Urothelium cell line (cell line): ENCODE results near the gene VIM.
"Not testable (repeated sequence)": the region's sequence is repeated elsewhere in the genome, so short reads cannot be mapped to it uniquely, and the experiment has no call there.

ENCODE experiments used
- DNase-seq: peaks from one replicate; pipeline ENCODE4 v3.0.0; 2011; ENCODE audit warnings: low spot score, mixed read lengths
- FAIRE-seq: peaks from 2 replicates; lab custom pipeline; 2011; peaks lifted over from hg19 to GRCh38; lab: Jason Lieb, UNC

The VIM gene

DNA sequence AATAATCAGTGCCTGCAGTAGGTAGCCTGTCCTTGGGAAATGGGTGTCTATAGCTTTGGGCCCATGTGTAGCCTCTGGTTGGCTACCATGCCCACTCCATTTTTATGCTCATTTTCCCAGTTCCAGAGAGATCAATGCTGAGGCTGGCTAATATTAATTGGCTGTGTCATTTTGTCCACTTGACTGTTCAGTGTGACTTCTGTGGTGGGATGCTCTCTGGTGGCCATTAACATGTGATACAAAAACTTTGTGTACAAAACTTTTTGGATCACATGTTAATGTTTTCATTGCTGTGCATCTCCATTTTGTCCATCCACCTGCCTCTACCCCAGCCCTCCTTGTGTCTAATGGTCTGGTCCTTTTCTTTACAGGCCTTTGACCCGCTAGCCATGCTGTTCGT, 22.7 kb downstream of the VIM start:
- FAIRE-seq = no peak
- DNase-seq = no peak

DNA sequence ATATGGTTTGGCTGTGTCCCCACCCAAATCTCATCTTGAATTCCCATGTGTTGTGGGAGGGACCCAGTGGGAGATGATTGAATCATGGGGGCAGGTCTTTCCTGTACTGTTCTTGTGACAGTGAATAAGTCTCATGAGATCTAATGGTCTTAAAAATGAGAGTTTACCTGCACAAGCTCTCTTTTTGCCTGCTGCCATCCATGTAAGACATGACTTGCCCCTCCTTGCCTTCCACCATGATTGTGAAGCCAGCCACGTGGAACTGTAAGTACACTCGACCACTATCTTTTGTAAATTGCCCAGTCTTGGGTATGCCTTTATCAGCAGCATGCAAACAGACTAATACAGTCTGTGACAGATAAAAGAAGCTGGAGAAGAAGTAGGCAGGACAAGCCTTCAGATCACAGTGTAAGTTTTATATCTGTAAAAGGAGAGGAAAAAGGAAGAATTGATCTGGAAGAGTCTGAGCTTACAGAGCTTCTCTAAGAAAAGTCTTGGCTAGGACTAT, 26.6 kb downstream of the VIM start:
- FAIRE-seq, DNase-seq: not testable (repeated sequence)

DNA sequence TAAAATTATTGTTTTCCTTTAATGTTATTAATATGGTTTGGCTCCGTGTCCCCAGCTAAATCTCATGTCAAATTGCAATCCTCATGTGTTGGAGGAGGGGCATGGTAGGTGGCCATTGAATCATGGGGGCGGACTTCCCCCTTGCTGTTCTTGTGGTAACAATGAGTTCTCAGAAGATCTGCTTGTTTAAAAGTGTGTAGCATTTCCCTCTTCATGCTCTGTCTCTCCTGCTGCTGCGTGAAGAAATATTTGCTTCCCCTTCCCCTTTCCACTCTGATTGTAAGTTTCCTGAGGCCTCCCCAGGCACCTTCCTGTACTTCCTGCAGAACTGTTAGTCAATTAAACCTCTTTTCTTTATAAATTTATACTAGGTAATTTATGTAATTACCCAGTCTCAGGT, 27.5 kb downstream of the VIM start:
- DNase-seq (no peak), FAIRE-seq (no peak)

DNA sequence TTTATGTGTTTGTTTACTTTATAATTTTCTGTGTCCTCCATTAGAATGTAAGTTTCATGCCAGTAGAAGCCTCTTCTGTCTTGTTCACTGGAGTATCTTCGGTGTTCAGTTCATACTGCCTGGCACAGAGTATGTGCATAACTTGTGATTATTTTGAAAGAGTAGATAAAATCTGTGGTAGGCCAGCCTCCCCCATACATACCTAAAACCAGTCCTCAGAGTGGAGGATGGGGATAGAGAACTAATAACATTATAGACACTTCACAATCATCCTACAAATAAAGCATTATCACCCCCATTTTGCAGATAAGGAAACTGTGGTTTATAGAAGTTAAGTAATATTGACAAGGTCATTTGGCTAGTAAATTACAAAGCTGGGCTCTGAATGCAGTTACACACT, 28.0 kb downstream of the VIM start:
- DNase-seq (no peak), FAIRE-seq (no peak)

DNA sequence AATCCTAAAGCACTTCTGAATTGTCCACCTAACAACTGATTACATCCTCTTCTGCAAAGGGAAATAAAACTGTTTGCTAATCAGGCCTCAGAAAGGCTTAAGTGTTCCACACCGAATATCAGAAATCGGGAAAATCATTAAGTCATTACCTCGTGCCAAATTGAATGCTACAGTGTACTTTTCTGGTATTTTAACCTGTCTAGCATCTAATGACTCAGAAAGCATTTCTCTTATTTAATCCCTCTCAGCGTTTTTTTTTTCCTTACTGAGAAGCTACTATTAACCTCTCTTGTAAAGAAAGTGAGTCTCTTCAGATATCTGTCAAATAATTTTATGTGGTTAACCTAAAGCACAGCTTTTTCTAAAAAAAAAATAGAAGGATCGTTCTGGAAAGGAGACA, 28.6 kb downstream of the VIM start:
- DNase-seq (no peak), FAIRE-seq (no peak)

DNA sequence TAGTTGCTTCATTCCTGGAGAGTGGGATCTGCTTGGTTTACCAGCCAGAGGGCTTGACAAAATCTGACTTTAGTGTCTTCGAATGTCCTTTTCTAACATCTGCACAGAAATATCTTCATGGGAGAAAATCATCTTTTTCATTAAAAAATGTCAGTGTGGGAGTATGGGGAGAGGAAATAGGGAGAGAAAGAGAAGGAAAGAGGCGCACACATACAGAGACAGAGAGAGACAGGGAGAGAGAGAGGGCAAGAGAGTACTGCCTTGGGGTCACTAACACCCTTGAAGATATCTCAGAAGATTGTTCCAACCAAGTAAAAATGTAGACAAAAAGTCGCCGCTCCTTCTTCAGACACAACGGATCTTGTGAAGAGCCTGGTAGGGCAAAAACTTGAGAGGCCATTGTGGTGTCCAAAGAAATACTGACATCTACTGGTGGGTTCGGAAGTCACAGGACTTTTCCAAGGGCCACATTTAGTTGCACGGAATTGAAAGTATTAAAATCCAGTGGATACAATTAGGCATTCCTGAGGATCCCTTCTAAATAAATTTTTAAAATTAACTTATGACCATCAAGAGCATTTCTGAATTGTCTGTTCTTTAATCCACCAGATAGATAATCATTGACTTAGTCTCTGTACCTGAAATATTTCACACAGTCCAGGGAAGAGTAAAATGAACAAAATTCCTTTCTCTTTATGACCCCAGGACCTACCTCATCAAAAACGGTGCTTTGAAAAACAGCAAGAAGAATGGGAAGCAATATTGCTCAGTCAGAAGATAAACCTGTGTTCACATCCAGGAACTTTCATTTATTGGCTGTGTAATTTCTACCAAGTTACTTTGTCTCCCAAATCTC, 29.7 kb downstream of the VIM start:
- DNase-seq = peak; percentile 70

DNA sequence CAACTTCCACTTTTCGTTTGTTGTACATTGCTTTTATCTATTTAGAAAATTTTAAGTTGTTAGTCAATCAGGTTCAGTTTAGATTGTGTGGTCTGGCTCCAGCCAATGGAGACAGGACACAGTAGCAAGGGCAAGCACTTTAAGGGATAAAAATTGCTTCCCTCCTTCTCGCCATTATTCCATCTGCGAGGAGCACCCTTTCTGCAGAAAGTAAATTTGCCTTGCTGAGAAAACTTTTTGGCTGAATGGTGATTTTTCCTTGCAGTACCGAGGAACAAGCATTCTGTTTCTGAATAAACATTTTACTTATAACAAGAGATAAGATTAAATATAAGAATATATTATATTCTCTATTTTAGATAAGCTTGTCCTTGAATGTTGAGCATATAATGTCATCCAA, 34.5 kb downstream of the VIM start:
- no peak for DNase-seq
- no peak for FAIRE-seq

More for the DNA sequence above, 29.7 kb downstream of the VIM start:
- no peak for FAIRE-seq

DNA sequence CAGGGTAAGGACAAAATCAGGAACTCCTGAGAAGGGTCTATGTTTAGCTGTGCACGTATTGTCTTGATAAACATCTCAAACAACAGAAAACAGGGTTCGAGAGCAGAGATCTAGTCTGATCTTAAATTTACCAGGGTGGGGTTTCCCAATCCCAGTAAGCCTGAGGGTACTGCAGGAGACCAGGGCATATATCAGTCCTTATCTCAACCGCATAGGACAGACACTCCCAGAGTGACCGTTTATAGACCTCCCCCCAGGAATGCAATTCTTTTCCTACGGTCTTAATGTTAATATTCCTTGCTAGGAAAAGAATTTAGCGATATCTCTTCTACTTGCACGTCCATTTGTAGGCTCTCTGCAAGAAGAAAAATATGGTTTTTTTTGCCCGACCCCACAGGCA, 35.5 kb downstream of the VIM start:
- DNase-seq = no peak
- no peak for FAIRE-seq

DNA sequence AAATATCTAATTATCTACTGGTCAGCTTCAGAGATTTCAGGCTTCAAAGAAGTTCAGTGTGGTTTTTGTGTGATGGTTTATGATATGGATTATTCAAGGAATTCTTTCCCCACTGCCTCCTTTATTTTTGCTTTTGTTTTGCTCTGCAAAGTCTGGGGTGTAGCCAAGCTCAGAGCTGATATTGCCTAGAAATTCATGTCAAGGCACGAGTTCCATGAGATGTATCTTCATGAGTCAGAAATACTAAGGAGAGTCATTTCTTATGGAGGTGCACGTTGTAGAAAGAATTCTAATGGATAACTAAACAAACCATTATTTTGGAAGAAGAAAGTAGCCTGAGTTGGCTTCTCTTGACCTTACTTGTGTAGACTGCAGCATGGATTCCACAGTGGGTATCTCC, 37.4 kb downstream of the VIM start:
- DNase-seq (no peak), FAIRE-seq (no peak)

DNA sequence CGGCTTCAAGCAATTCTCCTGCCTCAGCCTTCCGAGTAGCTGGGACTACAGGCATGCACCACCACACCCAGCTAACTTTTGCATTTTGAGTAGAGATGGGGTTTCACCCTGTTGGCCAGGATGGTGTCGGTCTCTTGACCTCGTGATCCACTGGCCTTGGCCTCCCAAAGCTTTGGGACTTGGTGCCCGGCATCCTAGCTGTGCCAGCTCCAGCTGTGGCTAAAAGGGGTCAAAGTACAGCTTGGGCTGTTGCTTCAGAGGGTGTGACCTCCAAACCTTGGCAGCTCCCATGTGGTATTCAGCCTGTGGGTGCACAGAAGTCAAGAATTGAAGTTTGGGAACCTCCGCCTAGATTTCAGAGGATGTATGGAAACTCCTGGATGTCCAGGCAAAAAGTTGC, 38.5 kb downstream of the VIM start:
- FAIRE-seq = peak; percentile 50
- DNase-seq = not testable (repeated sequence)

DNA sequence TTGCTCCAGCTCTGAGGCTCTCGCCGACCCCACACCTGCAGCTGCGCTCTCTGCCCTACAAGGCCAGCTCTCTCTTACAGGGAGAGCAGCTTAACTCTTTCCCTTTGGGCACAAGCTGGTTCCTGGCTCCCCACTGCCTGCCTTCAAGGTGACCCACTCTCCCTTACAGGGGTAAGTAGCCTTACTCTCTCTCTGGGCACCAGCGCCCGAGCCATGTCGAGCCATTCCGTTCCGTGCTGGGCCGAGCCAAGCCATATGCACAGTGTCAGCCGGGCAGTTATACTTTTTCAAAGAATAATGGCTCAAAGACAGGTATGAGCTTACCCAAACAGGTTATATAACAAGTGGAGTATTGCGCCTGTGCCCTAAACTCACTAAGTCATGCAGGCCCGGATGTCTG, 44.6 kb downstream of the VIM start:
- FAIRE-seq = no peak
- DNase-seq = no peak

DNA sequence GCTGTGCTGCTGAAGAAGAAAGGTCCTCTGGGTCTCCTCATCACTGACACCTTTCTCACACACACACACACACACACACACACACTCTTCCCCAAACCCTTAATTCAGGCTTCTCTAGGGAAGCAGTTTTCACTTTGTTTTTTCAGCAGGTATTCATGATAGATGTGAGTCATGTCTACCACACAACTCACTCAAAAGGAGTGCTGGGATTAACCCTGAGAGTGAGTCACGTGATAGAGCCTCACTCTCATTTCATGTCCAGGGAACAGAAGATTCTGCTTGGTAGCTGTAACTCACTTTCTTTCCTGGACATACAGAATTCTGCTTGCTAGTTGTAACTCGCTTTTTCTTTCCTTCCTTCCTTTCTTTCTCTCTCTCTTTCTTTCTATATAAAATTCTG, 45.4 kb downstream of the VIM start:
- FAIRE-seq = no peak
- peak; percentile 46 for DNase-seq

DNA sequence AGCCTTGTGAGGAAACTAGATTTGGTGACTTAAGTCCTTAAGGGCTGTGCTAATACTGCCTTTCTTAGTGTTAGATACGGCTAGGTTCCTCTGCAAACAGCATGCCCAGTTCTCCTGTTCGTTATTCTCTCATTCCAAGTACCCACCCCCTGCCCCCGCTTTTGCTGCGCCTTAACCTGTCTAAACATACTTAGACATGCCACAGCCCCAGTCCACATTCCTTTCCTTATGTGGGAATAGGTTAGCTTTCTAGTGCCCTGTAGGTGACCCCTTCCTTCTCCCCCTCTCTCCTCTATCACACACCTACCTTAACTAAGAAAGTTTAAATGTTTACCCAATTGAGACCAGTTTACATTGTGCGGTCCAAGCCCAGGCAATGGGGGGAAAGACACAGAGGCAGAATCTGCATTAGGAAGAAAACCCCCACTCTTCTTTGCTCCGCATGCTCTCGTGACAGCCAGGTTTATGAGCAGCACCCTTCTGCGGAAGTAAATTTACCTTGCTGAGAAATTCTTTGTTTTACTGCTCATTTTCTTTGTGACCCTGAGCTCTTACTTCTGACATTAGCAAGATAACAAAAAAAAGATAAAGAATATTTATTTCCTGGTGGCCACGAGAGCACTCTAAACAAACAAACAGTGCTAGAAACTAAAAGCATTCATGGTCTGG, 48.8 kb downstream of the VIM start:
- FAIRE-seq (no peak), DNase-seq (no peak)

DNA sequence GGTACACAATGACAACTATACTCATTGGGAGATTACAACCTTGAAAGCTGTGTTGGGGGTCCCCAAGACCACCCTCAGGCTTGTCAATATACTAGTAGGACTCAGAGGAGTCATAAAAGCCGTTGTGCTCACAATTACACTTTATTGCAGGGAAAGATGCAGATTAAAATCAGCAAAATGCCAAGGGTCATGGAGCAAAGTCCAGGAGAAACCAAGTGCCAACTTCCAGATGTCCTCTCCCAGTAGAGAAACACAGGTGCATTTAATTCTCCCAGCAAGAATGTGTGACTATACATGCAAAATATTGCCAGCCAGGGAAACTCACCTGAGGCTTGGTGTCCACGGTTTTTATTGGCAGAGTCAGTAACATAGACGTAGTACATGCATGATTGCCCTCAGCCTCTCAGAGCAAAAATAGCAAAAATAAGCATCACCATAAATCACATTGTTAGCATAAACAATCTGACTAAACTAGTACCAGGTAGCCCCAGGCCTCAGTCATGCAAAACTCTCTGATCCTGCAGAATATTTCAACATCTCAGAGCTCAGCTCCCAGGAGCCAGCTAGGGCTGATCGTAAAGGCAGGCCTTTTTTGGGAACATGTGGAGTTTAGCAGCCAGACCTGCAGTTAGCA, 50.7 kb downstream of the VIM start:
- DNase-seq (no peak), FAIRE-seq (no peak)

DNA sequence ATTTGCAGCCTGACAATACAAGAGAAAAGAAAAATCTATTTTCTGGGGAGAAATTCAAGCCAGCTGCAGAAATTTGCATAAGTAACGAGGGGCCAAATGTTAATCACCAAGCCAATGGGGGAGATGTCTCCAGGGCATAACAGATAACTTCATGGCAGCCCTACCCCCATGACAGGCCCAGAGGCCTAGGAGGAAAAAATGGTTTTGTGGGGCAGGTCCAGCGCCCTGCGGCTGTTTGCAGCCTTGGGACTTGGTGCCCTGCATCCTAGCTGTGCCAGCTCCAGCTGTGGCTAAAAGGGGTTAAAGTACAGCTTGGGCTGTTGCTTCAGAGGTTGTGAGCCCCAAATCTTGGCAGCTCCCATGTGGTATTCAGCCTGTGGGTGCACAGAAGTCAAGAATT, 54.3 kb downstream of the VIM start:
- DNase-seq (no peak), FAIRE-seq (no peak)

DNA sequence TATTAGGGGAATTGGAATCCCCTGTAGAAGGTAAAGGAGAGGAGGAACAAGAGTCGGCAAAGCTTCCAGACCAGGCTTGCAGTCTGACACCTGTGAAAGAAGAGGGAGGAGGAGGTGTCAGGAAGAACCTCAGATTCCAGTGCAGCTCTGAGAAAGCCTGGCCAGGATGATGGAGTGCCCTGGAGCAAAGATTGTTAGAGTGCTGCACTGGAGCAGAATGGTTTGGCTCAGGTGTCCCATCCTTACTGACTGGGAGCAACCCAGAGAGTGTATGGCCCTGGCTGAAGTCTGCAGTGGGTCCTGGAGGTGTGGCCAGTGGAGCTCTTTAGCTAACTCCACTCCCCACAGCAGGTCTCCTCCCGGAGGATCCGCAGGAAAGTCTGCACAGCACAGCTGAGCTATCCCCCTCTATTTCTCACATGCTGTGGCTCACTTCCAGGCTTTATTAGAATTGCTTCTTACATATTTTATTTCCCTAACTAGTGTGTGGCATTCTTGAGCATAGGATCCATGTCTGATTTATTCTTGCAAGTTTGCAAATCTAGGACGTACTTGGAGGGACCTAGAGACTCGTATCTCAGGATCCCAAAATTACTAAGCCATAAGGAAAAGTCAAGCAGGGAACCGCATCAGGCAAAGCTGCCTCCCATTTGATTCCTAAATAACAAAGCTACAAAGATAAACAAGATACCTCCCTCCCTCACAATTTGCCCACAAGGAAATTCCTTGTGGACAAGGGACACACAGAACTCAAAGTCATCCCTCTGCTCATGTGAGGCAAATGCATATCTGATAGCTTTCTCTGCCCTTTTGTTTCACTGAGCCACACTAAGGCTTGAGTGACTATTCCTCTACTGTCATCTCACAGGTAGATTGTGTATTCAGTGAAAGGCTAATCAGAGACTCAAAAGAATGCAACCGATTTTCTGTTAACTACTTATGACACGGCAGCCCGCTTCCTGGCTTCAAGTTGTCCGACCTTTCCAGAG, 58.8 kb downstream of the VIM start:
- DNase-seq = no peak
- FAIRE-seq = no peak
